Motor neuron (in vitro differentiated cells): ENCODE measurements around the gene WDFY2. TPM values are rescaled to one million over a fixed set of nuclear protein-coding genes. Genes with fewer than 3 reads are reported as not detected.

Source experiments
- ATAC-seq, 8 experiments: fragments of 200-7000 bp; cut with Tn5 transposase; replicated peaks in 6 of 8; 2 replicates each; pipeline ENCODE4 v1.8.0; 2021; ENCODE audit warnings: mild to moderate bottlenecking in 8 of 8, moderate library complexity in 8 of 8
- H3K27ac ChIP-seq, 2 donors: fragments of 250-450 bp; sonication (Bioruptor Pico); 2 replicates each; pipeline ENCODE4 v1.9.0; 2021; ENCODE audit warnings: antibody characterized with exemption in 2 of 2, mild to moderate bottlenecking in 2 of 2, moderate library complexity in 1 of 2
- H3K4me1 ChIP-seq, 2 donors: fragments of 250-450 bp; sonication (Bioruptor Pico); replicated peaks in 1 of 2; 2 replicates each; pipeline ENCODE4 v1.6.1; 2021; ENCODE audit warnings: antibody characterized with exemption in 2 of 2, mild to moderate bottlenecking in 2 of 2, moderate library complexity in 1 of 2
- H3K4me3 ChIP-seq, 5 donors: fragments of 250-450 bp; sonication (Bioruptor Pico); 2 replicates each; pipeline ENCODE4 v1.9.0; 2021; ENCODE audit warnings: antibody characterized with exemption in 5 of 5, mild to moderate bottlenecking in 5 of 5, moderate library complexity in 4 of 5
- WGBS, 10 experiments: fragments of 450-650 bp; shearing (Covaris generic); methylation state at CpG; one replicate each; pipeline ENCODE4 v1.0.0; 2022; 5-methylcytosine and 5-hydroxymethylcytosine counted together
- in situ Hi-C, 9 experiments: fragments of 400-800 bp; cut with MboI; loops; one replicate each; pipeline ENCODE4 v1.15.0; 2021; ENCODE audit warnings: low sequenced_read_pairs in 9 of 9, low pct_unique_long_range_greater_than_20kb in 2 of 9; ENCODE audit not compliant: unreplicated experiment in 9 of 9
- total RNA-seq, 8 experiments: library from RNA; unstranded; fragments of 300-600 nt; gene quantifications; 2 replicates each; pipeline versions ENCODE4 v1.2.3 to v1.2.4, GENCODE V29; 2022

The WDFY2 gene
- total RNA-seq, 8 experiments from 2014 or later: 7.0 to 20.5 (median 11.7) TPM

DNA sequence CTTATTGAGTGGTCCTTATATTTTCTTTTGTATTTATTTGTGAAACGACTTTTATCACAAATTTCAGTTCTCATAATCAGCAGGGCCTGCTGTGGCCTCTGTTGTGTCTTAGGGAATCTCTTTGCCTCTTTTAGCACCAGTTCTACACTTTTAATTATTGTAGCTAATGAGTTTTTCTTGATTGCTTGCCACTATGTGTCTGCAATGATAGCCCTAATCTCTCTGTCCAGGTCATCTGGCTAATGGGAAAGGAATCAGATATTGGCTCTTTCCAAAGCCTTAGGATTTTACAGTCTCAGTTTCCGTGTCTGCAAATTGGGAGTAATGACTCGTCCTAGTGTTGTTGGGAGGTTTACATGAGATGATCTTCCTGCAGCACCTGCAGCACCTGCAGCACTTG, 10.2 kb downstream of the WDFY2 start:
- H3K4me1 ChIP-seq: peaks cover 8 to 11% of the 10 kb centered on the region in 2 donors
- in situ Hi-C loops: loop anchor here in 1 of 9 experiments (25.0 kb wide), 1 partner anchor 132 kb away; the partner anchor contains the start of gene INTS6
- no peak overlapping the region for H3K4me3 ChIP-seq
- 69 to 100% (median 94%) methylated on average over 1 to 3 of the region's 3 CpGs for WGBS, 10 experiments
- H3K27ac ChIP-seq: no peak overlapping the region
- ATAC-seq: no peak

DNA sequence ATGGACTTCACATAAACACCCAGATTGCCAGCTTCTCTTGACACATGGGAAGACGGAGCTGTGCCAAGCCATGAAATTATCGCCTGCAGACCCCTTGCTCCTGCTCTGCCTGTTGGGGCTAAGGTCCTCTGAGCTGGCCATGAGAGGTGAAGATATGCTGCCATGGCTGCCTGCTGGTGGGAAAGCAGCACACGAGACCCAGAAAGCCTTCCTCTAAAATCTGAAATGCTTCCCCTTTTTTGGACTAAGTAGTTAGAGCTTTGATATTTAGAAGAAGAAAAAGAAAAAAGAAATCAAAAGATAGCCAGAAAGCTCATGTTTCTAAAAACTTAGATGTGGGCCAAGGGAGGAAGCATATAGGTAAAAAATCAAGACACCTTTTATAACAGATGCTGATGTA, 11.2 kb downstream of the WDFY2 start:
- no peak overlapping the region for H3K27ac ChIP-seq

DNA sequence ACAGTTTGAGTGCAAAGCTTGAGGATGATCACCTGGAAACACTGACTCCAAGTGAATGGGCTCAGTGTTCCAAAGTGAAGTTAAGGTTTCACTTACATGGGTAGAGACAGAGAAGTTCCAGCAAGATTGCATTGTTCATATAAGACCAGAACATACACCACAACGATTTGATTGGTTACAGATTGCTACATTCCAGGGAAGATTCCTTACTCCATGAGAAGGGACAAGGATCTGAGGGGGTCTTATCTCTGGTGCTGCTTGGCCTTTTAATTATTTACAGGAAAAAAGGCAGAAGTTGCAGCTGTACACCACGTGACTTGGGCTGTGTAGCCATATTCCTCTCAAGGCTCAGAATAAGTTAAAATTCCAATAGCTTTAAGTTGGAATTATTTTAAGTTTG, 12.3 kb downstream of the WDFY2 start:
- Histone ChIP-seq H3K27ac (no peak overlapping the region), H3K4me1 (peaks cover 1 to 5% of the 10 kb centered on the region in 2 donors), H3K4me3 (no peak overlapping the region)
- ATAC-seq: no peak
- 50 to 100% (median 80%) methylated on average over 1 to 2 of the region's 2 CpGs; no CpG with 5 or more reads in 1 of the 10 experiments for WGBS, 10 experiments
- in situ Hi-C loops: loop anchor here in 1 of 9 experiments (25.0 kb wide), 1 partner anchor 134 kb away; the partner anchor contains the start of gene INTS6

More for the DNA sequence above, 11.2 kb downstream of the WDFY2 start:
- H3K4me1 ChIP-seq: peaks cover 8 to 11% of the 10 kb centered on the region in 2 donors
- ATAC-seq: no peak
- H3K4me3 ChIP-seq: no peak overlapping the region
- 80 to 100% (median 95%) methylated on average over 1 to 3 of the region's 3 CpGs; no CpG with 5 or more reads in 2 of the 10 experiments for WGBS, 10 experiments
- in situ Hi-C loops: loop anchor here in 1 of 9 experiments (25.0 kb wide), 1 partner anchor 133 kb away; the partner anchor contains the start of gene INTS6

DNA sequence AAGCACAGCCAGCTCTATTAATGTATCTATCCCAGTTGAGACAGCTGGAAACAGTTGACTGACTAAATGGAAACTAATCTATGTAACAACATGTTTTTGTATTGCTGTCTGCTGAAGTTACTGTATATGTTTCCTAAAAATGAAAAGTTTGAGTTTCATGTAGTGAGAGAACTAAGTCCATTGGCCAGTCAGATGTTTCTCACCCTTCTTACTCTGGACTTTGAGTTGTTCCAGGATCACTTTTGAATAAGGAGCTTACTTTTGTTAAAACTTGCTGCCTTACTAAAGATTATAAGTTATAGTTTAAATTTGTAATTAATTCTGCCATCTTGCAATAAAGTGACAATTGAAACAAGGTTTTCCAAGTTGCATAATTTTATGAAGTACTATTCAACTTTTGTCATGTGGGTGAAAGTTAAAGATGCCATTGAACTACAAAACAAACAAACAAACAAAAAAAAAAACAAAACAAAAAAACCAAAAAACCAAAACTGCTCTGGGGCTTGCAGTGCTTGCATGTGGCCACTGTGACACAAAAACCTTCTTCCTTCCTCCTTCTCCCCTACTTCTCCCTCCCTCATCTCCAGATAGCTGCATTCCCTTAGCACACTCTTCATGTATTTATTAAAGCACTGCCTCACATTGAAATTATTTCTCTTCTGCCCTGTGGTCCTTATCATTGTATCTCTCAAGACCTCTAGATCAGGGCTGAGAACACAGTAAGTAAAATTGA, 15.3 kb downstream of the WDFY2 start:
- Histone ChIP-seq H3K27ac (no peak overlapping the region), H3K4me3 (no peak overlapping the region), H3K4me1 (peaks cover 9 to 13% of the 10 kb centered on the region in 2 donors)
- ATAC-seq: no peak
- in situ Hi-C loops: loop anchor here in 1 of 9 experiments (25.0 kb wide), 1 partner anchor 137 kb away; the partner anchor contains the start of gene INTS6

GRCh38 chr13:51600703-51601102, 16.4 kb downstream of the WDFY2 start:
- Histone ChIP-seq H3K4me1 (peaks cover 12 to 14% of the 10 kb centered on the region in 2 donors), H3K4me3 (no peak overlapping the region), H3K27ac (no peak overlapping the region)
- no peak for ATAC-seq
- 82 to 100% (median 100%) methylated on average over 1 to 3 of the region's 3 CpGs; no CpG with 5 or more reads in 3 of the 10 experiments for WGBS, 10 experiments
- in situ Hi-C loops: no loop called here

GRCh38 chr13:51601601-51602565, 17.6 kb downstream of the WDFY2 start:
- Histone ChIP-seq H3K4me1 (peaks cover 15 to 16% of the 10 kb centered on the region in 2 donors), H3K27ac (no peak overlapping the region), H3K4me3 (no peak overlapping the region)
- in situ Hi-C loops: no loop called here
- WGBS, 10 experiments: 63 to 100% (median 96%) methylated on average over 1 to 4 of the region's 8 CpGs; no CpG with 5 or more reads in 2 of the 10 experiments
- ATAC-seq: peak in 6 of 8 experiments; percentile 21 to 95 (median 68)

- no peak for ATAC-seq
- Histone ChIP-seq H3K27ac (no peak overlapping the region), H3K4me1 (peaks cover 15 to 16% of the 10 kb centered on the region in 2 donors), H3K4me3 (no peak overlapping the region)
- in situ Hi-C loops: no loop called here
- 100% methylated on average over 1 of the region's 1 CpG; no CpG with 5 or more reads in 5 of the 10 experiments for WGBS, 10 experiments
Measured at GRCh38 chr13:51603716-51604115, 19.5 kb downstream of the WDFY2 start.

DNA sequence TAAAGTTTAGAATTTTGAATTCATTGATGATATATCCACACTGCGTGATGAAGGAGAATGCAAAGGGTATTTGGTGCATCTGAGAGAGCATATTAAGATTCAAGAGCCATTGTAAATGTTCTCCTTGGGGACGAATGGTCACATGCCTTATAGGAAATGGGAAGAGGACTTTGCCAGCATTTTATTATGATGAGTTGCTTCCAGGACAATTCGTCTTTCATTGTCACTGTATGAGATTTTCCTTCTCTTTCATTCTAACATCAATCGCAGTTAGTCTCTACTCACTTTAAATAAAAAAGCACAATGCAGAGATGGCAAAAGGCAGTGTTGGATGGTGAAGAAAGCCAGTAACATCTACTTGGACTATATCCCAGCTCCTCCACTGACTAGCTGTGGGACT, 21.4 kb downstream of the WDFY2 start:
- in situ Hi-C loops: no loop called here

GRCh38 chr13:51607165-51607564, 22.9 kb downstream of the WDFY2 start:
- no peak overlapping the region for H3K4me3 ChIP-seq
- 60 to 100% (median 85%) methylated on average over 1 of the region's 1 CpG; no CpG with 5 or more reads in 4 of the 10 experiments for WGBS, 10 experiments
- H3K4me1 ChIP-seq: peaks cover 10% of the 10 kb centered on the region in 2 donors
- in situ Hi-C loops: no loop called here
- ATAC-seq: no peak
- H3K27ac ChIP-seq: no peak overlapping the region

More for the DNA sequence above, 21.4 kb downstream of the WDFY2 start:
- ATAC-seq: peak in 2 of 8 experiments; percentile 24 to 47
- H3K4me1 ChIP-seq: peaks cover 15 to 16% of the 10 kb centered on the region in 2 donors
- H3K4me3 ChIP-seq: no peak overlapping the region
- H3K27ac ChIP-seq: no peak overlapping the region
- WGBS, 10 experiments: 38 to 88% (median 63%) methylated on average over 1 to 4 of the region's 4 CpGs; no CpG with 5 or more reads in 1 of the 10 experiments

- H3K4me1 ChIP-seq: peaks cover 4 to 6% of the 10 kb centered on the region in 2 donors
- no peak for ATAC-seq
- in situ Hi-C loops: no loop called here
- H3K4me3 ChIP-seq: no peak overlapping the region
- WGBS, 10 experiments: 92 to 100% (median 100%) methylated on average over 1 to 2 of the region's 2 CpGs; no CpG with 5 or more reads in 1 of the 10 experiments
- H3K27ac ChIP-seq: no peak overlapping the region
Measured at GRCh38 chr13:51608857-51609406, 24.7 kb downstream of the WDFY2 start.

- in situ Hi-C loops: no loop called here
- H3K4me1 ChIP-seq: peaks cover 2 to 3% of the 10 kb centered on the region in 2 donors
- H3K27ac ChIP-seq: no peak overlapping the region
- peak in 2 of 8 experiments; percentile 48 for ATAC-seq
- WGBS, 10 experiments: 60 to 100% (median 84%) methylated on average over 1 to 3 of the region's 3 CpGs; no CpG with 5 or more reads in 2 of the 10 experiments
- H3K4me3 ChIP-seq: no peak overlapping the region
Measured at GRCh38 chr13:51612867-51613266, 28.6 kb downstream of the WDFY2 start.

DNA sequence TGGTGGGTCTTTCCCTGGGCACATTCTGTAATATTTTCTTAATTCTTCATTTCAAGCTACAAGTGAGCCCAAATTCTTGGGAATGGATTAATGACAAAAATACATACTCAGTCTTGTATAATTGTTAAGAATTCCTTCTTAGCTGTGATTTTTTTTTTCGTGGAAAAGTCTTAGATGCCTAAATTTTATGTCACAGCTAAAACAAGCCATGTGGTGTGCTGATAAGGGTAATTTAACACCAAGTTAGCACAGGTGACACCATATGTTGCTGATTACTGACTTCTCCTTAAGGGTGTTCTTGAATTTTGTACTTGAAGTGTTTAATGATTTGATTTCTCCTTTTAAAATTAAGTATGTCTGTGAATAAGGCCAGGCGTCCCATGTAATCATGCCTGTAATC, 29.3 kb downstream of the WDFY2 start:
- in situ Hi-C loops: no loop called here
- no peak overlapping the region for H3K27ac ChIP-seq

More for the DNA sequence above, 29.3 kb downstream of the WDFY2 start:
- WGBS, 10 experiments: 40 to 100% (median 72%) methylated on average over 1 to 2 of the region's 2 CpGs; no CpG with 5 or more reads in 2 of the 10 experiments
- ATAC-seq: no peak
- Histone ChIP-seq H3K4me3 (no peak overlapping the region), H3K4me1 (peaks cover 2 to 6% of the 10 kb centered on the region in 2 donors)
